NCI-H446 (cell line): ENCODE results near the gene SNAPC3.

Experiments
- DNase-seq, 2 experiments: peaks; one replicate each; lab custom pipeline; 2025; lab: John Stamatoyannopoulos, UW

SNAPC3 gene

GRCh38 chr9:15492485-15493150, 69.9 kb downstream of the SNAPC3 start:
- no peak for DNase-seq

DNA sequence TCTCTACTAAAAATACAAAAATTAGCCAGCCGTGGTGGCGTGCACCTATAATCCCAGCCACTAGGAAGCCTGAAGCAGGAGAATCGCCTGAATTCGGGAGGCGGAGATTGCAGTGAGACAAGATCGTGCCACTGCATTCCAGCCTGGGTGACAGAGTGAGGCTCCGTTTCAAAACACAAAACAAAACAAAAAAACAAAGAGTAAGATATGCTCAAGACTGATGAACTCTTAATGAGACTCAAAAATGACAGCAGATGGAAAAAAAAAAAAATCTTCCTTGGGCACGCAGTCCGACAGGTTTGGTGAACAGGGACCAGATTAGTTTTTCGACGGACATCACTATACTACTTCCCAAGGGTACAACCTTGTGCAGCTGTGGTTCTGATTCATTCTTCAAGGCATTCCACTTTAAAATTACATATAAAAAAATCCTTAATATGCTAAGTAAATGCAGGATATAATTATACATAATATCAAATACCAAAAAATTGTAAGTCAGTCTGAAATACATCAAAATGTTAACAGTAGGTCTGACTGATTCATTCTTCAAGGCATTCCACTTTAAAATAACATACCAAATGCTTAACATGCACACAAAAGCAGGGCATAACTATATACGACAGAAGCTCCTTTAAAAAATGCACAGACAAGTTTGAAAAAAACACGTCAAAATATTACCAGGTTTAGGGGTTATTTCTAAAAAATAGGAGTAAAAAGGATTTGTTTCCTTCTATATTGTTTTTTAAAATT, 75.7 kb downstream of the SNAPC3 start:
- DNase-seq: no peak

DNA sequence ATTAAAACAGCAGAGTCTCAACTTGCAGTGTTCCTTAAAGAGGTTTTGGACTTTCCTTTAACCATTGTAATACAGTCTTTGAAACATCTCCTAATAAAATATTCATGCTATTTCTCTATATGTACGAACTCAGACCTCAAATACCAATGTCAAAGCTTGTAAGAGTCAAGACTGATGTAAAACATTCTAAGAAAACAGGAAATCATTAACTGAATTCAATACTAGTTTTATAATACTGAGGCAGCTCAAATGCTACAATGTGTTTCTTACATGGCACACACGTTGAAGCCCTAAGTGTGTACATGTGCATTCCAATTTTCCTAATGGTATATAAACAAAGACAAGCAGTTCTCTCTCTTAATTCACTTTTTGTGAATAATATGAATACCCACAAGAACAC, 76.5 kb downstream of the SNAPC3 start:
- DNase-seq: no peak

GRCh38 chr9:15501179-15501578, 78.5 kb downstream of the SNAPC3 start:
- no peak for DNase-seq

- DNase-seq: no peak
These were observed 79.1 kb downstream of the SNAPC3 start for GRCh38 chr9:15501803-15502202.

GRCh38 chr9:15505921-15506320, 83.2 kb downstream of the SNAPC3 start:
- no peak for DNase-seq

DNA sequence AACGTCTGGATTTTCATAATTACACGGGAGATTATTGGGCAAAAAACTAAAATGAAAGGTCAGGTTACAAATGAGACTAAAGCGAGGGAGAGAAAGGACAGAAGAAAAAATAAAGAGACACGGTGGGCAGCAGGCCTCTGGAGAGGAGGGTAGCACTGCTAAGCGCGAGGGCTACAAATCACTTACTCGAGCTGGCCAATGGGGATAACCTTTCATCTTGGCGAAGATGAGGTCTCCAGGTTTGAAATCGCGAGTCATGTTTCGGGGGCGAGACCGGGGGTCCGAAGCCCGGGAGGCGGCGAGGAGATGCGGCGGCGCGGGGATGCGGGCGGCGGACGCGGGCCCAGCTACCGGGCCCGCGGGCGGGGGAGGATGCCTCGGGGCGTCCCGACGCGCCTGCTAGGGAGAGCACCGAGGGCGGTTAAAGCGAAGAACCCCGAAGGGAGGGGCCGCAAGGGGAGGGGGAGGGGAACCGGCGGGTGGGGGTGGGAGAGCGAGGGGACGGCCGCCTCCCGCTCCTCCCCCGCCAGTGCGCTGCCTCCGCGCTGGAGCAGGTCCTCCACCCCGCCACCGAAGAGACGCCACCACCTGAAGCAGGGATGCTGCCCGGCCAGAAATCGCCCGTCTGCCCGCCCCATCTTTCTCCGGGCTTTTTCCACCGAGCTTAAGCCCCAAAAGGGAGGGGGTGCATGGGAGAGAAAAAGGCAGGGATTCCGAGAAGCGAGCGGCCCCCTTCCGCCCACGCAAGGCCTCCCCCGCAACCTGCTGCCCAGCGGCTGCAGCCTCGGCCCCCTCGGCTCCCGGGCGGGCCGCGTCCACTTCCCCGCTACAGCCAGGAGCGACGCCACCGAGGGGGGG, 87.5 kb downstream of the SNAPC3 start:
- peak in 1 of 2 experiments; percentile 14 for DNase-seq

DNA sequence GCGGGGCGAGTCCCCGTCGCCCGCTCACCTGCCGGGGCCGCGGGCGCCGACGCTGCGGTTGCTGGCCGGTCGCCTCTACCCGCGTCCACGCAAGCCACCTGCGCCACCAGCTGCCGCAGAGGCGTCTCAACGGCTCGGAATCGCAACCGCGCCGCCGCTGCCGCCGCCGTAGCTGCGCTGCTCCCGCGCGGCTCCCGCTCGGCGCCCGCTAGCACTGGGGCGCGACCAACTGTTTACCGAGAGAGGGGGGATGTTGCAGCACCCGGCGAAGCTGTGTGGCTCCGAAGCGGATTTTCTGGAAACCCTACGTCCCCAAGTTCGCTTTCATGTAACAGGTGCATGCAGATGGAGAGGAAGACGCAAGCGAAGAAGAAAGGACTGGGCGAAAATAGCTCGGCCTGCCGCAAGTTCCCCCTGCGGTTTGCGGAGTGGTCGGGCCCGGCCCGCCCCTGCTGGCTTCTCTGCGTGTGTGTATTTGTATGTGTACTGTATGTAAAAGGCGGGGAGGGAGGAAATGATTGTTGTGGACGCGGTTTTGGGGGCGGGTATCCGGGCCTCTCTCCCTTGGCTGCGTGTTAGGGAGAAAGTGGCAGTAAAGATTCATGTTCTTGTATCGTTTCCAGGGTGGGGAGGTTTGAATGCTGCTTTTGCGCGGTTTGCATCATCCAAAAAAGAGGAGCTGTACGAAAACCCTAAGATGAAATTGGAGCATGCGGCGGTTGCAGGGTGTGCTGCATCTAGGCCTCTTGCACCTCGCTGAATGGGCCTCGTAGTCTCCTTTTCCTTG, 88.3 kb downstream of the SNAPC3 start, which contains the start of gene PSIP1:
Gene PSIP1, minus strand, starts transcription at position 182 of the 787 bp plus-strand sequence. CDS start 782 bp downstream, outside the sequence.
- peak; percentile 79 to 94 for DNase-seq
